Fibroblast of skin of right quadriceps (primary cell): Measurements from ENCODE around the gene EEFSEC.

Source experiments
- DNase-seq: peaks from one replicate; pipeline ENCODE4 v3.0.0-alpha.2; 2013

The EEFSEC gene

GRCh38 chr3:128153156-128154041 lies at the start of gene EEFSEC:
Gene EEFSEC (plus strand): TSS chr3:128153481. CDS start chr3:128153508, 27 bp downstream.
- DNase-seq = peak; percentile 76

GRCh38 chr3:128107834-128108233 lies 45.4 kb upstream of the EEFSEC start:
- no peak for DNase-seq

GRCh38 chr3:128111147-128111546 lies 42.1 kb upstream of the EEFSEC start:
- DNase-seq = no peak

GRCh38 chr3:128112357-128112968 lies 40.8 kb upstream of the EEFSEC start:
- peak; percentile 89 for DNase-seq

- no peak for DNase-seq
Measured at GRCh38 chr3:128113817-128114794, 39.2 kb upstream of the EEFSEC start.

- no peak for DNase-seq
Measured at GRCh38 chr3:128122013-128122412, 31.3 kb upstream of the EEFSEC start.

GRCh38 chr3:128123156-128123537 lies 30.1 kb upstream of the EEFSEC start:
- DNase-seq = no peak

- DNase-seq = peak; percentile 98
Measured at GRCh38 chr3:128123538-128124368, 29.5 kb upstream of the EEFSEC start, which contains the start of gene RUVBL1. Gene RUVBL1 (minus strand): TSS chr3:128123812. CDS start chr3:128123724, 88 bp downstream.

- DNase-seq = no peak
Measured at GRCh38 chr3:128127236-128127635, 26.0 kb upstream of the EEFSEC start.

- DNase-seq = no peak
Measured at GRCh38 chr3:128128251-128128650, 25.0 kb upstream of the EEFSEC start.

GRCh38 chr3:128131897-128132646 lies 21.2 kb upstream of the EEFSEC start:
- no peak for DNase-seq

- peak; percentile 68 for DNase-seq
Measured at GRCh38 chr3:128133273-128133883, 19.9 kb upstream of the EEFSEC start.

GRCh38 chr3:128143496-128143895 lies 9.8 kb upstream of the EEFSEC start:
- DNase-seq = no peak

- no peak for DNase-seq
Measured at GRCh38 chr3:128144512-128145187, 8.6 kb upstream of the EEFSEC start.

GRCh38 chr3:128145279-128145678 lies 8.0 kb upstream of the EEFSEC start:
- DNase-seq = no peak

GRCh38 chr3:128146201-128146600 lies 7.1 kb upstream of the EEFSEC start:
- DNase-seq = no peak

GRCh38 chr3:128149650-128150049 lies 3.6 kb upstream of the EEFSEC start:
- no peak for DNase-seq

- no peak for DNase-seq
Measured at GRCh38 chr3:128151758-128152274, 1.5 kb upstream of the EEFSEC start.

- peak; percentile 71 for DNase-seq
Measured at GRCh38 chr3:128152419-128153155, 694 bp upstream of the EEFSEC start.
